Measurements from ENCODE around the gene SLC9A8.

SLC9A8 gene

GRCh38 chr20:49891476-49892110 lies 79.0 kb downstream of the SLC9A8 start:
- TF ChIP-seq ZFP3 (CRISPR knock-in tag; IDR thresholded peaks at IDR 0.05) (no peak), ZNF8 (CRISPR knock-in tag; IDR thresholded peaks at IDR 0.05) (no peak), ZNF70 (CRISPR knock-in tag; IDR thresholded peaks at IDR 0.05) (no peak), GLIS3 (CRISPR knock-in tag; IDR thresholded peaks at IDR 0.05) (no peak), ARNTL (CRISPR knock-in tag; IDR thresholded peaks at IDR 0.05; ENCODE audit: borderline replicate concordance, low read depth) (no peak), PATZ1 (CRISPR knock-in tag; IDR thresholded peaks at IDR 0.05; ENCODE audit: borderline replicate concordance) (no peak)
- no peak for ATAC-seq

GRCh38 chr20:49892260-49892659 lies 79.6 kb downstream of the SLC9A8 start:
- TF ChIP-seq TSHZ2 (CRISPR knock-in tag; IDR thresholded peaks at IDR 0.05), result no peak
- TF ChIP-seq PATZ1 (CRISPR knock-in tag; IDR thresholded peaks at IDR 0.05; ENCODE audit: borderline replicate concordance), result no peak
- TF ChIP-seq ISL1 (CRISPR knock-in tag; IDR thresholded peaks at IDR 0.05), result no peak
- TF ChIP-seq SNAI2 (CRISPR knock-in tag; IDR thresholded peaks at IDR 0.05), result no peak
- TF ChIP-seq ZNF8 (CRISPR knock-in tag; IDR thresholded peaks at IDR 0.05), result no peak
- TF ChIP-seq PPARA (CRISPR knock-in tag; IDR thresholded peaks at IDR 0.05; ENCODE audit: borderline replicate concordance), result no peak
- no peak for TF ChIP-seq ZNF70 (CRISPR knock-in tag; IDR thresholded peaks at IDR 0.05)
- TF ChIP-seq TOX (CRISPR knock-in tag; IDR thresholded peaks at IDR 0.05; ENCODE audit: borderline replicate concordance), result no peak
- no peak for TF ChIP-seq CSRNP3 (CRISPR knock-in tag; IDR thresholded peaks at IDR 0.05)
- no peak for TF ChIP-seq ZC3H10 (CRISPR knock-in tag; IDR thresholded peaks at IDR 0.05)
- no peak for TF ChIP-seq POU6F1 (CRISPR knock-in tag; IDR thresholded peaks at IDR 0.05; ENCODE audit: borderline replicate concordance, low read depth)
- TF ChIP-seq GLIS3 (CRISPR knock-in tag; IDR thresholded peaks at IDR 0.05), result no peak
- no peak for TF ChIP-seq ZFP30 (CRISPR knock-in tag; IDR thresholded peaks at IDR 0.05)
- TF ChIP-seq CSDC2 (CRISPR knock-in tag; IDR thresholded peaks at IDR 0.05), result no peak
- no peak for TF ChIP-seq BACH2 (CRISPR knock-in tag; IDR thresholded peaks at IDR 0.05; ENCODE audit: borderline replicate concordance)
- no peak for TF ChIP-seq ARNTL (CRISPR knock-in tag; IDR thresholded peaks at IDR 0.05; ENCODE audit: borderline replicate concordance, low read depth)
- no peak for ATAC-seq

GRCh38 chr20:49892817-49893216 lies 80.2 kb downstream of the SLC9A8 start:
- ATAC-seq, result no peak
- TF ChIP-seq PPARA (CRISPR knock-in tag; IDR thresholded peaks at IDR 0.05; ENCODE audit: borderline replicate concordance) (no peak), ARNTL (CRISPR knock-in tag; IDR thresholded peaks at IDR 0.05; ENCODE audit: borderline replicate concordance, low read depth) (no peak), PATZ1 (CRISPR knock-in tag; IDR thresholded peaks at IDR 0.05; ENCODE audit: borderline replicate concordance) (no peak), ZNF70 (CRISPR knock-in tag; IDR thresholded peaks at IDR 0.05) (no peak), BACH2 (CRISPR knock-in tag; IDR thresholded peaks at IDR 0.05; ENCODE audit: borderline replicate concordance) (no peak), POU6F1 (CRISPR knock-in tag; IDR thresholded peaks at IDR 0.05; ENCODE audit: borderline replicate concordance, low read depth) (no peak), CSRNP3 (CRISPR knock-in tag; IDR thresholded peaks at IDR 0.05) (no peak), ZFP30 (CRISPR knock-in tag; IDR thresholded peaks at IDR 0.05) (no peak), TOX (CRISPR knock-in tag; IDR thresholded peaks at IDR 0.05; ENCODE audit: borderline replicate concordance) (no peak), RARB (CRISPR knock-in tag; IDR thresholded peaks at IDR 0.05) (no peak), OSR1 (CRISPR knock-in tag; IDR thresholded peaks at IDR 0.05) (no peak)

Measured in SK-N-SH treated with all-trans-retinoic acid at 6 μM for 48 hours (cell line).